ENCODE results near the gene SAP130. TPM values are rescaled to one million over a fixed set of nuclear protein-coding genes. Genes with fewer than 3 reads are reported as not detected.
"Not testable (repeated sequence)": the region's sequence is repeated elsewhere in the genome, so short reads cannot be mapped to it uniquely, and the experiment has no call there.

The SAP130 gene
- polyA plus RNA-seq, 1 donor (not counting 4 experiments of a cell fraction or from before 2014, with no cell fraction given): 11.6 TPM

- Histone ChIP-seq H4K20me1 (ENCODE audit: control insufficient read depth, extremely low read depth, insufficient read depth, low read length) (no peaks in the 10 kb centered on the region), H3K9me3 (ENCODE audit: control insufficient read depth, low read depth, low read length) (no peaks in the 10 kb centered on the region), H3K36me3 (ENCODE audit: control insufficient read depth in 2 of 2, extremely low read depth in 1 of 2, insufficient read depth in 2 of 2, low read length in 2 of 2) (no peaks in the 10 kb centered on the region), H3K9ac (ENCODE audit: control insufficient read depth, extremely low read depth, insufficient read depth, low read length) (no peak overlapping the region), H3K9me1 (ENCODE audit: control insufficient read depth, extremely low read depth, insufficient read depth, low read length) (no peaks in the 10 kb centered on the region), H3K27ac (ENCODE audit: control insufficient read depth, insufficient read depth, low read length) (no peak overlapping the region), H3K4me2 (ENCODE audit: control insufficient read depth, extremely low read depth, insufficient read depth, low read depth, low read length) (no peak overlapping the region), H3K27me3 (ENCODE audit: control insufficient read depth, extremely low read depth, insufficient read depth, low read length) (peaks cover 6% of the 10 kb centered on the region), H2AFZ (ENCODE audit: control insufficient read depth, low read length) (no peak overlapping the region), H3K79me2 (ENCODE audit: control insufficient read depth, insufficient read depth, low read length) (no peaks in the 10 kb centered on the region), H3K4me3 (ENCODE audit: control insufficient read depth in 2 of 3, extremely low read depth in 1 of 3, insufficient read depth in 2 of 3, low read depth in 1 of 3, low read length in 3 of 3) (no peak overlapping the region), H3K4me1 (ENCODE audit: control insufficient read depth, extremely low read depth, insufficient read depth, low read length) (no peaks in the 10 kb centered on the region)
- dilution Hi-C loops (cut with MboI; ENCODE audit: extremely low pct_ligation_motif_present, low sequenced_read_pairs): no loop called here
- no peak for TF ChIP-seq EZH2 (IDR thresholded peaks at IDR 0.05; ENCODE audit: low read length)
- no peak for TF ChIP-seq CTCF (optimal IDR thresholded peaks at IDR 0.05 in 1 of 3, IDR thresholded peaks at IDR 0.05 in 1 of 3, conservative IDR thresholded peaks at IDR 0.05 in 1 of 3; ENCODE audit: extremely low read depth in 1 of 3, insufficient read depth in 2 of 3, low read length in 3 of 3)
- DNase-seq (ENCODE audit: low read depth, low spot score) (no peak), FAIRE-seq (no peak)
Observed at GRCh38 chr2:127910415-127910814, 117.4 kb downstream of the SAP130 start.

- no peak overlapping the region for H3K4me2 ChIP-seq (ENCODE audit: control insufficient read depth, extremely low read depth, insufficient read depth, low read depth, low read length)
- no peaks in the 10 kb centered on the region for H4K20me1 ChIP-seq (ENCODE audit: control insufficient read depth, extremely low read depth, insufficient read depth, low read length)
- dilution Hi-C loops (cut with MboI; ENCODE audit: extremely low pct_ligation_motif_present, low sequenced_read_pairs): no loop called here
- no peaks in the 10 kb centered on the region for H3K36me3 ChIP-seq (ENCODE audit: control insufficient read depth in 2 of 2, extremely low read depth in 1 of 2, insufficient read depth in 2 of 2, low read length in 2 of 2)
- H3K4me3 ChIP-seq (ENCODE audit: control insufficient read depth in 2 of 3, extremely low read depth in 1 of 3, insufficient read depth in 2 of 3, low read depth in 1 of 3, low read length in 3 of 3): no peak overlapping the region
- no peaks in the 10 kb centered on the region for H3K4me1 ChIP-seq (ENCODE audit: control insufficient read depth, extremely low read depth, insufficient read depth, low read length)
- FAIRE-seq (no peak), DNase-seq (ENCODE audit: low read depth, low spot score) (no peak)
- no peak overlapping the region for H3K9ac ChIP-seq (ENCODE audit: control insufficient read depth, extremely low read depth, insufficient read depth, low read length)
- TF ChIP-seq EZH2 (IDR thresholded peaks at IDR 0.05; ENCODE audit: low read length): no peak
- no peak for TF ChIP-seq CTCF (optimal IDR thresholded peaks at IDR 0.05 in 1 of 3, IDR thresholded peaks at IDR 0.05 in 1 of 3, conservative IDR thresholded peaks at IDR 0.05 in 1 of 3; ENCODE audit: extremely low read depth in 1 of 3, insufficient read depth in 2 of 3, low read length in 3 of 3)
- no peaks in the 10 kb centered on the region for H3K79me2 ChIP-seq (ENCODE audit: control insufficient read depth, insufficient read depth, low read length)
- H2AFZ ChIP-seq (ENCODE audit: control insufficient read depth, low read length): no peak overlapping the region
- H3K9me1 ChIP-seq (ENCODE audit: control insufficient read depth, extremely low read depth, insufficient read depth, low read length): no peaks in the 10 kb centered on the region
- peaks cover 11% of the 10 kb centered on the region for H3K27me3 ChIP-seq (ENCODE audit: control insufficient read depth, extremely low read depth, insufficient read depth, low read length)
- no peaks in the 10 kb centered on the region for H3K9me3 ChIP-seq (ENCODE audit: control insufficient read depth, low read depth, low read length)
- no peak overlapping the region for H3K27ac ChIP-seq (ENCODE audit: control insufficient read depth, insufficient read depth, low read length)
Observed at GRCh38 chr2:127909019-127909418, 118.8 kb downstream of the SAP130 start.

- H4K20me1 ChIP-seq (ENCODE audit: control insufficient read depth, extremely low read depth, insufficient read depth, low read length); H3K4me2 ChIP-seq (ENCODE audit: control insufficient read depth, extremely low read depth, insufficient read depth, low read depth, low read length); H3K4me3 ChIP-seq (ENCODE audit: control insufficient read depth in 2 of 3, extremely low read depth in 1 of 3, insufficient read depth in 2 of 3, low read depth in 1 of 3, low read length in 3 of 3); H3K9me1 ChIP-seq (ENCODE audit: control insufficient read depth, extremely low read depth, insufficient read depth, low read length); DNase-seq (ENCODE audit: low read depth, low spot score); H3K79me2 ChIP-seq (ENCODE audit: control insufficient read depth, insufficient read depth, low read length); H3K36me3 ChIP-seq (ENCODE audit: control insufficient read depth in 2 of 2, extremely low read depth in 1 of 2, insufficient read depth in 2 of 2, low read length in 2 of 2); dilution Hi-C loops (cut with MboI; ENCODE audit: extremely low pct_ligation_motif_present, low sequenced_read_pairs); H2AFZ ChIP-seq (ENCODE audit: control insufficient read depth, low read length); H3K9ac ChIP-seq (ENCODE audit: control insufficient read depth, extremely low read depth, insufficient read depth, low read length); H3K4me1 ChIP-seq (ENCODE audit: control insufficient read depth, extremely low read depth, insufficient read depth, low read length); H3K9me3 ChIP-seq (ENCODE audit: control insufficient read depth, low read depth, low read length); H3K27ac ChIP-seq (ENCODE audit: control insufficient read depth, insufficient read depth, low read length); FAIRE-seq: not testable (repeated sequence)
- peaks cover 11% of the 10 kb centered on the region for H3K27me3 ChIP-seq (ENCODE audit: control insufficient read depth, extremely low read depth, insufficient read depth, low read length)
Observed at GRCh38 chr2:127907733-127908400, 120.0 kb downstream of the SAP130 start.

Data from keratinocyte (primary cell).